Measurements from ENCODE around the gene PFKP.

- no peak for TF ChIP-seq CTCF (IDR thresholded peaks at IDR 0.05)
- no peak for TF ChIP-seq POLR2A (IDR thresholded peaks at IDR 0.05)
- no peak for TF ChIP-seq EP300 (IDR thresholded peaks at IDR 0.05)
Measured at GRCh38 chr10:3147117-3147820, 79.9 kb downstream of the PFKP start.
